ENCODE data around the gene ARL5B.

Gene ARL5B

GRCh38 chr10:18718991-18719390 lies 59.8 kb downstream of the ARL5B start:
- no peak for DNase-seq

- DNase-seq: no peak
These were observed 60.6 kb downstream of the ARL5B start for GRCh38 chr10:18719811-18720210.

GRCh38 chr10:18721067-18721466 lies 61.8 kb downstream of the ARL5B start:
- DNase-seq: no peak

GRCh38 chr10:18723801-18724200 lies 64.6 kb downstream of the ARL5B start:
- DNase-seq: no peak

Data from stimulated activated CD4-positive, alpha-beta T cell treated with anti-CD3 and anti-CD28 coated beads, Interleukin-4, amount 100 ng/mL, for 4 hours (primary cell).